ENCODE data around the gene AVL9. TPM values are rescaled to one million over a fixed set of nuclear protein-coding genes. Genes with fewer than 3 reads are reported as not detected.

AVL9 gene
- total RNA-seq, 1 donor from 2014 or later: 11.8 TPM

DNA sequence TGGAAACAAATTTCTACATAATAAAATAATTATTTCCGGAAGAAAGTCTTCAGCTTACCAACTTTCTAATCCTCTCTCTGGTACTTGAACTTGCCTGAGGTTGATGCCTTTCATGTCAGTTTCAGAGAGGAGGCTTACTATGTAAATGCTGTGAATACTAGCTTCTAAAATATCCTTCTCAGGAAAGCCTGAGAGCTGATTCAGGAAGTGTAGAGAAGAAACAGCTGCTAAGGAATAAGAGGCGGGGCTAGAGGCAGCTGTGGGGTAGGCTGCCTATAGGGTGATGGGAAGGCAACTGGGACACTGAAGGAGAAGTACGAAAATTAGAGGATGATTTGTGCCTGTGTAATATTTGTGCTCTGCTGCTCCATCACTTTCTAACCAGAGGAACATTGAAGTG lies 69.3 kb downstream of the AVL9 start:
- H3K27me3 ChIP-seq (ENCODE audit: low read depth): no peaks in the 10 kb centered on the region
- TF ChIP-seq CTCF (IDR thresholded peaks at IDR 0.05; ENCODE audit: borderline replicate concordance): no peak
- no peak overlapping the region for H3K4me3 ChIP-seq
- peaks cover 40% of the 10 kb centered on the region for H3K36me3 ChIP-seq
- H3K4me1 ChIP-seq: peaks cover 14% of the 10 kb centered on the region
- H3K9me3 ChIP-seq (replicated peaks): no peaks in the 10 kb centered on the region
- peak overlapping the region; percentile 34 for H3K27ac ChIP-seq (replicated peaks)
- no peak for DNase-seq
- intact Hi-C loops (cut with micrococcal nuclease): no loop called here

GRCh38 chr7:32569388-32570289 lies 74.3 kb downstream of the AVL9 start:
- Histone ChIP-seq H3K36me3 (peaks cover 46% of the 10 kb centered on the region), H3K27me3 (ENCODE audit: low read depth) (no peaks in the 10 kb centered on the region), H3K27ac (replicated peaks) (no peak overlapping the region), H3K4me1 (peaks cover 8% of the 10 kb centered on the region), H3K9me3 (replicated peaks) (no peaks in the 10 kb centered on the region), H3K4me3 (no peak overlapping the region)
- TF ChIP-seq CTCF (IDR thresholded peaks at IDR 0.05; ENCODE audit: borderline replicate concordance): no peak
- intact Hi-C loops (cut with micrococcal nuclease): no loop called here
- no peak for DNase-seq

DNA sequence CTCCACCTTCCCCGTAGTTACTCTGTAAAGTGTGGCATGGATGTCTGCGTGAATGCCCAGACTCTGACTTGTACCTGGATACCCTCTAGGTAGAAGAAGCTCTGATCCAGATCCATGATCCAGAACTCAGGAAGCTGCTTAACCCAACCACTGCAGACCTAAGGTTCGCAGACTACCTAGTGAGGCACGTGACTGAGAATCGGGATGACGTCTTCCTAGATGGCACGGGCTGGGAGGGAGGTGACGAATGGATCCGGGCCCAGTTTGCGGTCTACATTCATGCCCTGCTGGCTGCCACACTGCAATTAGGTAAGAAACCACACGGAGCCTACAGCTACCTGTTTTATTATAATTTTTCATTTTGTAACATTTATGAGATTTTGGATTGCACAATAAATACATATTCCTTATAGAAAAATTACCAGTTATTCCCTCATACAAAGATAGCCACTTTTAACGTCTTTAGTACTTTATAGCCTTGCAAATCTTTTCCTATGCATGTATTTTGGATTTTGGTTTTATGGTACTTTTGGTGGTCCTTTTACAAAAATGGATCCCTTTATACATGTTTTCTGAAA lies 77.9 kb downstream of the AVL9 start:
- no peak overlapping the region for H3K27ac ChIP-seq (replicated peaks)
- H3K9me3 ChIP-seq (replicated peaks): no peaks in the 10 kb centered on the region
- intact Hi-C loops (cut with micrococcal nuclease): no loop called here
- DNase-seq: no peak
- H3K4me3 ChIP-seq: no peak overlapping the region
- peaks cover 82% of the 10 kb centered on the region for H3K36me3 ChIP-seq
- no peak for TF ChIP-seq CTCF (IDR thresholded peaks at IDR 0.05; ENCODE audit: borderline replicate concordance)
- peaks cover 17% of the 10 kb centered on the region for H3K4me1 ChIP-seq
- no peaks in the 10 kb centered on the region for H3K27me3 ChIP-seq (ENCODE audit: low read depth)

DNA sequence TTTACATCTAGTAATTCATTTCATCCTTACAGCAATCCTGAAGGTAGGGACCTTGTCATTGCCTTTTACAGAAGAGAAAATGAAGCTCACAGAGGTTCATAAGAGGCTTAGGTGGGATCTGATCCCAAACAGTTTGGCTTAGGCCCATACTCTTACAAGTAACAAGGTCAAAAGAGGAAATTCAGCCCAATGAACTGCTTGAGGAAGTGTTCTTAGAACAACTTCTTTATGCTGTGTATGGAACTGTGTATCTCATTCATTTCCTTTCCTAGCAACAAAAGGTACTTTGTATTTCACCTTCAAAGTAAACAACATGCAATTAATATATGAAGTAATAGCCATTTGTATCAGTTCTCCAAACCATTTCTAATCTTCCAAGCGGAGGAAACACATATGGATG lies 79.3 kb downstream of the AVL9 start:
- Histone ChIP-seq H3K27me3 (ENCODE audit: low read depth) (no peaks in the 10 kb centered on the region), H3K36me3 (peaks cover 87% of the 10 kb centered on the region), H3K9me3 (replicated peaks) (no peaks in the 10 kb centered on the region), H3K27ac (replicated peaks) (peak overlapping the region; percentile 42), H3K4me3 (no peak overlapping the region), H3K4me1 (peaks cover 18% of the 10 kb centered on the region)
- no peak for TF ChIP-seq CTCF (IDR thresholded peaks at IDR 0.05; ENCODE audit: borderline replicate concordance)
- intact Hi-C loops (cut with micrococcal nuclease): no loop called here
- no peak for DNase-seq

- Histone ChIP-seq H3K36me3 (peaks cover 89% of the 10 kb centered on the region), H3K27me3 (ENCODE audit: low read depth) (no peaks in the 10 kb centered on the region)
Observed at GRCh38 chr7:32577421-32577820, 82.1 kb downstream of the AVL9 start.

More at GRCh38 chr7:32577421-32577820, 82.1 kb downstream of the AVL9 start:
- intact Hi-C loops (cut with micrococcal nuclease): no loop called here
- H3K4me1 ChIP-seq: peaks cover 26% of the 10 kb centered on the region
- H3K9me3 ChIP-seq (replicated peaks): no peaks in the 10 kb centered on the region
- DNase-seq: no peak
- no peak for TF ChIP-seq CTCF (IDR thresholded peaks at IDR 0.05; ENCODE audit: borderline replicate concordance)
- peak overlapping the region; percentile 18 for H3K27ac ChIP-seq (replicated peaks)
- no peak overlapping the region for H3K4me3 ChIP-seq
